ENCODE measurements around the gene FHOD3.

The FHOD3 gene

DNA sequence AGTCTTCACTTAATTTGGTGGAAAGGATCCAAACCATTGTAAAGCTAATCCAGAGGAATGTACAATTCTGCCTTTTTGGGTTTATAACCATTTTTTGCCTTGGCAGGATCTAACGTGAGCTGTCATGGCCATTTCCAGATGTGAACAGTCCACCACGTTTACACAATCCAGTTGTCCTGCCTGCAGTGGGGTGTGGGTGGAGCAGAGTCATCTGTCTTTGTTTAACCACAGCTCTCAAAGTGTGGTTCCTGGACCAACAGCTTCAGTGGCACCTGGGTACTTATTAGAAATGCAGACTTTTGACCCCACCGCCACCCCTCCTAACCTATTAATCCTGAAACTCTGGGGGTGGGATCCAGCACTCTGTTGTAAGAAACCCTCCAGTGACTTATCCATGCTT lies 35.9 kb downstream of the FHOD3 start:
- no peak for DNase-seq (ENCODE audit: low spot score)
- TF ChIP-seq, protein P1, sequence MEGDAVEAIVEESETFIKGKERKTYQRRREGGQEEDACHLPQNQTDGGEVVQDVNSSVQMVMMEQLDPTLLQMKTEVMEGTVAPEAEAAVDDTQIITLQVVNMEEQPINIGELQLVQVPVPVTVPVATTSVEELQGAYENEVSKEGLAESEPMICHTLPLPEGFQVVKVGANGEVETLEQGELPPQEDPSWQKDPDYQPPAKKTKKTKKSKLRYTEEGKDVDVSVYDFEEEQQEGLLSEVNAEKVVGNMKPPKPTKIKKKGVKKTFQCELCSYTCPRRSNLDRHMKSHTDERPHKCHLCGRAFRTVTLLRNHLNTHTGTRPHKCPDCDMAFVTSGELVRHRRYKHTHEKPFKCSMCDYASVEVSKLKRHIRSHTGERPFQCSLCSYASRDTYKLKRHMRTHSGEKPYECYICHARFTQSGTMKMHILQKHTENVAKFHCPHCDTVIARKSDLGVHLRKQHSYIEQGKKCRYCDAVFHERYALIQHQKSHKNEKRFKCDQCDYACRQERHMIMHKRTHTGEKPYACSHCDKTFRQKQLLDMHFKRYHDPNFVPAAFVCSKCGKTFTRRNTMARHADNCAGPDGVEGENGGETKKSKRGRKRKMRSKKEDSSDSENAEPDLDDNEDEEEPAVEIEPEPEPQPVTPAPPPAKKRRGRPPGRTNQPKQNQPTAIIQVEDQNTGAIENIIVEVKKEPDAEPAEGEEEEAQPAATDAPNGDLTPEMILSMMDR (IDR thresholded peaks at IDR 0.05; ENCODE audit: extremely low read depth, missing control alignments): no peak

DNA sequence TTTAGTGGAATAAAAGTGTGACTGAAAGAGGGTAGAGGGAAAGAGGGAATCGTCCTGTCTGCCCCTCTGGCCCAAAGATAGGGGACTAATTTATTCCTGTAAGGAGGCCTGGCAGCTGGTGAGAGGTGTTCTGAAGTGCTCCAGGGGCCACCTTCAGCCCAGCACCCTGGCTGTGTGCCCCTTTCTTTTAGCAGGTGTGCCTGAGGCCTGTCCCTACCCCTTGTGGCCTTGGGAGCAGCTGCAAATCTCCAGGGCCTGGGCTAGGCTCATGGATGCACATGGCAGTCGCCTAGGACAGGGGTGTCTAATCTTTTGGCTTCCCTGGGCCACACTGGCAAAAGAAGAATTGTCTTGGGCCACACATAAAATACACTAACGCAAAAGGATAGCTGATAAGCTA lies 37.3 kb downstream of the FHOD3 start:
- no peak for DNase-seq (ENCODE audit: low spot score)
- TF ChIP-seq, protein P1 (IDR thresholded peaks at IDR 0.05; ENCODE audit: extremely low read depth, missing control alignments): no peak

DNA sequence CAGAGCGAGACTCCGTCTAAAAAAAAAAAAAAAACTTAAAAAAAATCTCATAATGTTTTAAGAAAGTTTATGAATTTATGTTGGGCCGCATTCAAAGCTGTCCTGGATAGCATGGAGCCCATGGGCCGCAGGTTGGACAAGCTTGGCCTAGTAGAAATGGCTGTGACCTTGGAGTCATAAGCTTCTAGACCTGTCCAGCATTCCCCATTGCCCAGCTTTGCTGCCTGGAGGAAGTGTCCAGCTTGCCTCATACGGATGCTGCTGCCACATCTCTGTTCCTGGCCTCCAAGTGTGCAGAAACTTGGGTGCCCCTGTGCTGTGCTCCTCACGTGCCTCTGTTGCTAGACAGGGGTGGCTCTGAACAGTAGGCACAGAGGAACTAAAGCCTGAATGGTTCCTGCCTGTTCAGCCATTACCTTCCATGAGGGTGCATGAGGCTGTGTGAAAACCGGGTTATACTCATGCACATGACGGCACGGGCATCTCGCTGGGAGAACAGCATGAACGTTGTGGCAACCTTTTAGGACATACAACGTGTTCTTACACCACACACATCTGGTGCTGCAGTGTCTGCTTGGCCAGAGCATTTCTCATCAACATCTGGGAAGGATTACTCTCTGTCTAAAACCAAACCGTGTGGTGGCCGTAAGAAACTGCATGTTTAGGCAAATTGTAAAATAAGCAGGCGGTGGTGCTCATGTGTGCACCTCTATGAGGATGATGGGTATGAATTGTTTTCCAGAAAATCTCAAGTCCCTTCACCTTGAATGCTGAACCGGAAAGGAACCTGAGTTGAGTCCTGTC lies 38.2 kb downstream of the FHOD3 start:
- DNase-seq (ENCODE audit: low spot score): no peak
- TF ChIP-seq, protein P1 (IDR thresholded peaks at IDR 0.05; ENCODE audit: extremely low read depth, missing control alignments): no peak

DNA sequence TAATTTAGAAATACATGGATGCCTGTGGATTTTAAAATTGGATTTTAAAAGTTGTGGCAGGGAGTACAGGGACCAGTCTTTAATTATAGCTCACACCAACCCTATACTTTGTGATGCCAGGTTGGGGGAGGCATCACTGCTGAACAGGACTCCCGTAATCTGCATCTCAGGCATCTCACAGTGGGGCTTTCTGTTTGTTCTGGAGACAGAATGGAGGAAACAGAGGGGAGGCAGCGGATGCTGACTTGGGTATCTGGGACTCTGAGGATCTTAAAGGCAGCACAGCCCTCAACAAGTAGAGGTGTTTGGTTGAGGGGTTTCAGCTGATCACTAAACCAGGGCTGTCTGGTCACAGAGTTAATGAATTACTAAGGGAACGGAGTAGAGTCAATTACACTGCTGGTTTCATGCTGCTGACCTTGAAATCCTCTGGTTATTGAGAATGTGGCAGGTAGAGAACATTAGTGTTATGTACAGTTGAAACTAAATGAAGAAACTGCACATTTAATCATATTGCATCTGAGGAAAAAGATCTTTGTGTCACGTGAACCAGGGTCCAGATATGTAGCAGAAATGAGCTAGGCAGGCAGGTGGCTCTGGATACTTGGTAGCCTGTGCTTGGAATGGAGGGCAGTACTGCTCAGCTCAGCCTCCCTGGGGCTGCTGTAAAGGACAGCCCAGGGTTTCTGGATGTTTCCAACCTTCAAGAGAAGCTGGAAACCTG lies 40.3 kb downstream of the FHOD3 start:
- no peak for DNase-seq (ENCODE audit: low spot score)
- TF ChIP-seq, protein P1 (IDR thresholded peaks at IDR 0.05; ENCODE audit: extremely low read depth, missing control alignments): no peak

DNA sequence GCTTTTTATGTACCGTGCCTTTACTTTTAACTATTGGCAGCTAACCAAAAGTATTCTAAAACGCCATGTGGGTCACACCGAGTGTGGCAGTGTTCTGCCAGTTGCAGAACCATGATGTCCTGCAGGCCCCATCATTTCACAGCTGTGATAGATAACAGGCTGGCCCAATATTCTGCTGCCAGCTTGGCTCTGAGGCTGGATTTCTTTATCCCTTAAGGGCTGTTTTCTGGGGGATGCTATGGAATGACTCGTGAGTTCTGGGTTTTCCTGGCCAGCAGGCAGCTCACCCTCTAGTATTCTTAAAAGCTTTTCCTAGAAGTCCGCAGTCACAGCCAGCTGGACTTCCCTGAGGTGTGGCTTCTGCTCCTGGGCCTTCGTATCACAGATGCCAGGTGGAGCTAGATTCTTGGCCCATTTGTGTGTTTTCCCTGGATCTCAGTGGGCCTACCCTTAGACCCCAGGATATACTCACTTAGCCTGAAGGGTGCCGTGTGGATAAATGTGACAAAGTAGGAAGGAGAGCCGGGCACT lies 41.0 kb downstream of the FHOD3 start:
- TF ChIP-seq, protein P1 (IDR thresholded peaks at IDR 0.05; ENCODE audit: extremely low read depth, missing control alignments): no peak
- no peak for DNase-seq (ENCODE audit: low spot score)

DNA sequence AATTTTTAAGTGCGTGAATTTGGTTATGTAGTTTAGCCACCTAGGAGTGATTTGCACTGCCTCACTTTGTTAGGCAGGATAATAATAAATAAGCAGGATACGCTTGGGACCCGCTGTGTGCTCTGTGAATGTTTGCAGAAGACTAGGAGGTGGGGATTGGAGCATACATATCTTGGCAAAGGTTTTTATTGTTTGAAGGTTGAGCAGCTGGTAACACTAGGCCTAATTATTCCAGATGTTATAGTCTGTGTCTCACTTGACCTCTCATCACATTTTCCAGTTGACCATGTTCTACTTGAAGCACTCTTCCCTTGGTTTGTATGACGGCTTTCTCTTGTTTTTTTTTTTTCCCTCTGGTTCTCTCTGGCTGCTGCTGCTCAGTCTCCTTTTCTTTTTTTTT lies 42.7 kb downstream of the FHOD3 start:
- DNase-seq (ENCODE audit: low spot score): no peak
- TF ChIP-seq, protein P1 (IDR thresholded peaks at IDR 0.05; ENCODE audit: extremely low read depth, missing control alignments): no peak

DNA sequence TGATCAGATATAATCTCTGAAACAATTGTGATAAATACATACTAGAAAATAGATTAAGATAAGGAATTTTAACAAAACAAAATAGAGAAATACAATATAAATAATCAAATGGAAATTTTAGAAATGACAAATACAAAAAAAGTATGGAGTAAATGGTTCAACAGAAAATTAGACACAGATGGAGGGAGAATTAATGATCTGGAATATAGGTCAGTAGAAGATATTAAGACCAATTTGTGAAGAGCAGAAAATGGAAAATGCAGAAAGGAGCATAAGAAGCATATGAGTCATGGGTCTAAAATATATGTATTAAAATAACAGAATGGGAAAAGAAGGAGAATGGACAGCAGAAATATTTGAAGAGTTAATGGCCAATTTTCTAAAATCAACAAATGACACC lies 44.4 kb downstream of the FHOD3 start:
- no peak for DNase-seq (ENCODE audit: low spot score)
- TF ChIP-seq, protein P1 (IDR thresholded peaks at IDR 0.05; ENCODE audit: extremely low read depth, missing control alignments): no peak

Measured in GM20000 (cell line).